Measurements from ENCODE around the gene CYS1. TPM values are rescaled to one million over a fixed set of nuclear protein-coding genes. Genes with fewer than 3 reads are reported as not detected.
"Not testable (repeated sequence)": the region's sequence is repeated elsewhere in the genome, so short reads cannot be mapped to it uniquely, and the experiment has no call there.

CYS1 gene
- total RNA-seq, 1 experiment from 2014 or later = not detected

DNA sequence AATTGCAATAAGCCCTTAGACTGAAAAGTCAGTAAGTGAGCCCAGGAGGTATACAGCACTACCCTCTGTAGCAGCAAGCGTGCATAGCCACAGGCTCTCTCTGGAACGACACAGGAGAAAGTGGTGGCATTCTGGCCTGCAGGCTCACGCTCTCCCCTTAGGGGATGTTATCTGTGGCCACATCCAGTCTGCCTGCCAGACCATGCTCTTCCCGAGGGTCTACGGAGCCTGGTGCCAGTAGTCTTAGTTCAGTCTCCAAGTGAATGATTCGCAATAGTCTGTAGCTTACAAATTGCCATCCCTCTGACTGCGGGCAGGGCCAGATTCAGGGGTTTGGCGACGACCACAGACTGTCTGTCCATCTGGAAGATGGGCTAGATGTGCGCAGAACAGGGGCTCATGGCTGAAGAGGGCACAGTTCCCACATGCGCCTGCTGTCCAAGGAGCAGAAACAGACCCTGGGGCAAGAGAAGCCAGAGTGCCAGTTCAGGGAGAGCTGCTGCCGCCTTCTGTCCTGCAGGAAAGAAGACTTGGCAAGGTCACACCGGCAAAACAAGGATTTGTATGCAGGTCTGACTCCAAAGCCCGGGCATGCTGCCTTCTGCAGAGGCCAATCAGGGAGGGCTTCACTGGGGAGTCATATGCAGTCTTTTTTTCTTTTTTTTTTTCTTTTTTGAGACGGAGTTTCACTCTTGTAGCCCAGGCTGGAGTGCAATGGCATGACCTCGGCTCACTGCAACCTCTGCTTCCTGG, 40.4 kb downstream of the CYS1 start:
- H3K27me3 ChIP-seq = peaks cover 8% of the 10 kb centered on the region; the same call in 1 of the 2 replicates
- no peak overlapping the region for H3K27ac ChIP-seq
- no peaks in the 10 kb centered on the region for H3K36me3 ChIP-seq
- H3K9me3 ChIP-seq (replicated peaks) = peaks cover 2% of the 10 kb centered on the region; the same call in 1 of the 2 replicates
- DNase-seq = no peak
- H3K4me1 ChIP-seq = no peaks in the 10 kb centered on the region
- no peak overlapping the region for H3K4me3 ChIP-seq

DNA sequence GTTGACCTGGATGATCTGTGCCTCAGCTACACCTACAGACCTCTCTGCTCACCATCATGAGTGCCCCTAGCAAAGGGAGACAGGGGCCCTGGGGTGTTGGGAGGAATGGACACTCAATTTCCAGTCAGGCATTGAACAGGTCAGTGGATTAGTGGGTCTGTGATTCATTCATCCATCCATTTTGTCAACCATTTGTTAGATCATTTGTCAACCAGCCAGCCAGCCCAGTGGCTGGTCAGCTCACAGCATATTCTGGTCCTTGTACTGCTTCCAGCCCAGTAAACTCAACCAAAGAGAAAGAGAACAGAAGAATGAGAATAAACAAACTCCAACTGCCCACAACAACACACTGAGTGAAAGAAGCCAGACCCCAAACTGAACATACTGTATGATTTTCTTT, 41.5 kb downstream of the CYS1 start:
- Histone ChIP-seq H3K9me3 (replicated peaks) (peaks cover 2% of the 10 kb centered on the region; the same call in 1 of the 2 replicates), H3K4me3 (no peak overlapping the region), H3K27ac (no peak overlapping the region), H3K4me1 (no peaks in the 10 kb centered on the region), H3K36me3 (no peaks in the 10 kb centered on the region), H3K27me3 (peaks cover 8% of the 10 kb centered on the region; the same call in 1 of the 2 replicates)
- no peak for DNase-seq

DNA sequence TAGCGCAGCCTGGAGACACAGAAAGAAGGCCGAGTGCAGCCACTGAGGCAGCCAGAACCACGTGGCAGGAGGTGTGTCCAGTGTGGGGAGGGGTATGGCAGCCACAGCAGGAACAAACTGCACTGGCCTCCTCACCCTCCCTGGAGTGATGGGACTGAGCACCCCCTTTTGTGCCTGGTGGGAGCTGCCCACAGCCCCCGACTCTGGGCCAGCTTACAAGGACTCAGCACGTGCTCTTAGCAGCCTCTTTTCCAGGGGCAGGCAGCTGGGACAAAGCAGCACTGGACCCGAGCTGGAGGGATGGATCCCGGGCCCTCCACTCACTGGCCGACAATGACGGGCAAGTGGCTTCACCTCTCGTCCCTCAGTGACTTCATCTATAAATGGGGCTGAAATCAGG, 42.1 kb downstream of the CYS1 start:
- peaks cover 8% of the 10 kb centered on the region; the same call in 1 of the 2 replicates for H3K27me3 ChIP-seq
- DNase-seq = no peak
- no peak overlapping the region for H3K4me3 ChIP-seq
- H3K27ac ChIP-seq = no peak overlapping the region
- H3K36me3 ChIP-seq = no peaks in the 10 kb centered on the region
- no peaks in the 10 kb centered on the region for H3K4me1 ChIP-seq
- H3K9me3 ChIP-seq (replicated peaks) = peaks cover 2% of the 10 kb centered on the region; the same call in 1 of the 2 replicates

DNA sequence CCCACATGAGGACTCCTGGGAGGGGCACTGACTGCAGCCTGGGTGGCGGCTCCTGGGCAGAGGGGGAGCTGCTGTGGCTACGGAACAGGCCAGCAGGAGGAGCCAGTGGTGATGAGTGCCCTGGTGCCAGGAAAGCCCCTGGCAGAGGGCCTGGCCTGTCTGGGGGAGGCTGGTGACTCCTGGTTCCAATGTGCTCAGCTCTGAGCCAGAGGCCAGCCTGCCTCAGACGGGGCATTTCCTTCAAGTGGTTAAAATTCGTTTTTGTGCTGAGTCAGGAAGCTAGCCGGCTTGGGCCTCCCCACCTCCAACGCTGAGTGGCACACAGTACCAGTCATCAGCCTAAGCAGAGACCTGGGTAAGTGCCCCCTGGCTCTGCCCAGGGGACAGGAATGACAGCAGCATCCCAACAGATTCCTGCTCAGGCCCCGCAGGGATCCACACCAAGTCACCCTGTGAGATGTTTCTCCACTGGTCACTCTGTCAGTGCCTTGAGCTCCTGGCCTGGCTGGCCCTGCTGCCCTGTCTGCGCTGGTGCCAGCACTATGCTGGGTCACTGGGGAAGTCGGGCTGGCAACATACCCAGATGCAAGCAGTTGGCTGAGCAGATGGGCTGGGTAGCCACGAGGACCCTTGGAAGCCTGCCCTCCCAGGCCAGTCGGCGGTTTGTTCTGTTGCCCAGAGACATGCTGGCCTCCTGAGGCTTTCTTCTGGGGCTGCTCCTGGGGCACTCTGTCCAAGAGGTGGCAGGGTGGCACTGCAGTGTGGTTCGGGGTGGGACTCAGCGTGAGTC, 43.9 kb downstream of the CYS1 start:
- Histone ChIP-seq H3K36me3 (no peaks in the 10 kb centered on the region), H3K27ac (no peak overlapping the region)
- no peak for DNase-seq

DNA sequence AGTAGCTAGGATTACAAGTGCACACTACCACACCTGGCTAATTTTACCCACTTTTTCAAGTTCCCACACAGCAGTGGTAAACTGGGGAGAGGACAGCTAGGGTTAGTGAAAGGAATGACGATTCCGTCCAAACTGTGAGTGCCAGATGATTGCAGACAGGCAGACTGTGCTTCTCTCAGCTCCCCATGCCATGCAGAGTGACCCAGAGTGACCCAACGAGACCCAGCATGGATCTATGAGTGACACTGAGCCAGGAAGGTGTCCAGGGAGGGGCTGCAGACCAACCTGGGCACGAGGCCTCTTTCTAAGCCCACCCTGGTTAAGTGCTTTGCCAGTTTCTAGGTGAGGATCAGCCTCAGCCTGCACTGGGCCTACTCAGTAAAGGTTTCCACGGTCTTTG, 44.6 kb downstream of the CYS1 start:
- DNase-seq = no peak
- Histone ChIP-seq H3K9me3 (replicated peaks) (peaks cover 2% of the 10 kb centered on the region; the same call in 1 of the 2 replicates), H3K27ac (no peak overlapping the region), H3K27me3 (peaks cover 2% of the 10 kb centered on the region; the same call in 1 of the 2 replicates), H3K4me3 (no peak overlapping the region), H3K4me1 (no peaks in the 10 kb centered on the region), H3K36me3 (no peaks in the 10 kb centered on the region)

More for the DNA sequence above, 43.9 kb downstream of the CYS1 start:
- no peaks in the 10 kb centered on the region for H3K4me1 ChIP-seq
- peaks cover 8% of the 10 kb centered on the region; the same call in 1 of the 2 replicates for H3K27me3 ChIP-seq
- no peak overlapping the region for H3K4me3 ChIP-seq
- peaks cover 2% of the 10 kb centered on the region; the same call in 1 of the 2 replicates for H3K9me3 ChIP-seq (replicated peaks)

DNA sequence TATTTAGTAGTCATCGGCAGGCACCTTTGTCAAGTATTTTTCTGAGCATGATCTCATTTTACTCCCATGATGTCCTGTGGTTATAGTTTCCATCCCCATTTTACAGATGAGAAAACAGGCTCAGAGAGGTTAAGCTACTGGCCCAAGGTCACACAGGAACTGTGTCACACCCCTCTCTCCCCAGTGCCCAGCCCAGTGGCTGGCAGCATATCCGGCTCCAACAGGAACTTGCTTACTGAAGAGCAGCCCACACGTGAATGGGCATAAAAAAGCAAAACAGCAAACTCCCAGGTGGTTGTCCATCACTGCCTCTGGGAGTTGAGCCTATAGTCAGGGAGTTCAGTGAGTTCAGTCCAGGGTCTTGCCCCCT, 45.2 kb downstream of the CYS1 start:
- Histone ChIP-seq H3K4me3 (no peak overlapping the region), H3K9me3 (replicated peaks) (peaks cover 2% of the 10 kb centered on the region; the same call in 1 of the 2 replicates), H3K27me3 (no peaks in the 10 kb centered on the region; the same call in 1 of the 2 replicates), H3K4me1 (peaks cover 2% of the 10 kb centered on the region; the same call in 1 of the 2 replicates), H3K27ac (no peak overlapping the region), H3K36me3 (no peaks in the 10 kb centered on the region)
- no peak for DNase-seq

DNA sequence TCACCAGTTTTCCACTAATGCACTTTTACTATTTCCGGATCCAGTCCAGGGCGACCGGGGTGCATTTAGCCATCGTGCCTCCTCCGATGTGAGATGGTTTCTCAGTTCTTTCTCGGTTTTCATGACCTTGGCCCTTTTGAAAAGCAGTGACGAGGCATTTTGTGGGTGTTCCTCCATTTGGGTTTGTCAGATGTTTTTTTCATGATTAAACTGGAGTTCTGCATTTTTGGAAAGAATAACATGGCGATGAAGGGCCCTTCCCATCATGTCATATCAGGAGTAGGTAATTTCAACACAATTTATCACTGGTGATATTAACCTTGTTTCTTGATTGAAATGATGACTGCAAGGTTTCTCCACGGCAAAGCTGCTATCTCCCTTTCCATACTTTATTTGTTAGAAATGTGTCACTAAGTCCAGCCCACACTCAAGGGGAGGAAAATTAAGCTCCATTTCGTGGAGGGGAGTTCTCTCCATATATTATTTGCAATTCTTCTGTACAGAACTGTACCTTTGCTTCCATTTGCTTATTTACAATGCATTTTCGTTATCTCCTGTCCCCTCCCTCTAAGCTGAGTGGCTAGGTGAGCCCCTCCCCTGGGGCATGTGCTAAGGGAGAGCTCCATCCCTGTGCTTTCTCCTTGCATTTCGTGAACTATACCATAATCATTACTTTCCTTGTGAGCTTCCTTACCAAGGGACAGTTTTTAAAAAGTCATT, 45.7 kb downstream of the CYS1 start:
- no peak overlapping the region for H3K27ac ChIP-seq
- DNase-seq = no peak
- H3K36me3 ChIP-seq = no peaks in the 10 kb centered on the region
- peaks cover 2% of the 10 kb centered on the region; the same call in 1 of the 2 replicates for H3K9me3 ChIP-seq (replicated peaks)
- no peaks in the 10 kb centered on the region for H3K27me3 ChIP-seq
- H3K4me1 ChIP-seq = peaks cover 7% of the 10 kb centered on the region; the same call in 1 of the 2 replicates
- H3K4me3 ChIP-seq = no peak overlapping the region

DNA sequence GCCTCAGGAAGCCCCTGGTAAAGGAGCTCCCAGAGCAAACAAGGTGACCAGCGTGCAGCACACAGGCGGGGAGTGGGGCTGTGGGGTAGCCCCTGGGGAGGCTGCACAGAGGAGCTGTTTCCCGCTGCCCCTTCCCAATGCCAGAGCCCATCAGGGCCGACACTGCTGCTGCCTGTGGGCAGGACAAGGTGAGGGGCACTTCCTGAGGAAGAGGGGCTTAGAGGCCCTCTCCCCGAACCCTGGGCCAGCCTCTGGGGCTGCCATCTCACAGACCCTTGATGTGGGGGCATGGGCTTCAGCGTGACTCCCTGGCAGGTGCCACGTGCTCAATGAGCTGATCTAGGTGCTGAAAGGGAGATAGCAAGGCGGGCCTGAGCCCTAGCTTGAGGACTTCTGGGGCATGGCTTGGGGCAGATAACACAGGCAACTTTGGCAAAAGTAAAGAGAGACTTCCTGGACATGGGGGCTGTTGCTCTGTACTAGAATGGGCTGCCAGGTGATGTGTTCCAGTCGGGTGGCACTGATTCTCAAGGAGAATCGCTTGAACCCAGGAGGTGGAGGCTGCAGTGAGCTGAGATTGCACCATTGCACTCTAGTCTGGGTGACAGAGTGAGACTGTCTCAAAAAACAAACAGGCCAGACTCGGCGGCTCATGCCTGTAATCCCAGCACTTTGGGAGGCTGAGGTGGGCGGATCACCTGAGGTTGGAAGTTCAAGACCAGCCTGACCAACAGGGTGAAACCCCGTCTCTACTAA, 46.8 kb downstream of the CYS1 start:
- Histone ChIP-seq H3K4me1 (peaks cover 8% of the 10 kb centered on the region; the same call in 1 of the 2 replicates), H3K27ac (no peak overlapping the region), H3K9me3 (replicated peaks) (no peaks in the 10 kb centered on the region), H3K4me3 (no peak overlapping the region), H3K36me3 (no peaks in the 10 kb centered on the region), H3K27me3 (no peaks in the 10 kb centered on the region)
- DNase-seq = no peak

DNA sequence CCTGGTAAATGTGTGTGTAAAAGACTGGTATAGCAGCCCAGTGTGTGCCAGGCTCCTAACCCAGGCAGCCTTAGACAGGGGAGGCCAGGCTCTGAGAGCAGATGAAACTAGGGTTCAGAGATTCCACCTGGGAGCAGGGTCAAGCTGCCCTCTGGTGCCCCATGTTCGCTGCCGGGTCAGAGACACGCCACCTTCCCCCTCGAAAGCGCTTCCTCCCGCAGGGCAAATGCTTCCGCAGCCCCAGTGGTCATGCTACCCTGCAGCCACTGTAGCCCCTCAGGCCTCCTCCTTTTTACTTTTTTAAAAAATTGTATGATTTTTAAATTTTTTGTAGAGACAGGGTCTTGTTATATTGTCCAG, 47.5 kb downstream of the CYS1 start:
- H3K27me3 ChIP-seq = no peaks in the 10 kb centered on the region
- peaks cover 8% of the 10 kb centered on the region; the same call in 1 of the 2 replicates for H3K4me1 ChIP-seq
- H3K9me3 ChIP-seq (replicated peaks) = no peaks in the 10 kb centered on the region
- no peaks in the 10 kb centered on the region for H3K36me3 ChIP-seq
- no peak overlapping the region for H3K27ac ChIP-seq
- no peak for DNase-seq
- no peak overlapping the region for H3K4me3 ChIP-seq

DNA sequence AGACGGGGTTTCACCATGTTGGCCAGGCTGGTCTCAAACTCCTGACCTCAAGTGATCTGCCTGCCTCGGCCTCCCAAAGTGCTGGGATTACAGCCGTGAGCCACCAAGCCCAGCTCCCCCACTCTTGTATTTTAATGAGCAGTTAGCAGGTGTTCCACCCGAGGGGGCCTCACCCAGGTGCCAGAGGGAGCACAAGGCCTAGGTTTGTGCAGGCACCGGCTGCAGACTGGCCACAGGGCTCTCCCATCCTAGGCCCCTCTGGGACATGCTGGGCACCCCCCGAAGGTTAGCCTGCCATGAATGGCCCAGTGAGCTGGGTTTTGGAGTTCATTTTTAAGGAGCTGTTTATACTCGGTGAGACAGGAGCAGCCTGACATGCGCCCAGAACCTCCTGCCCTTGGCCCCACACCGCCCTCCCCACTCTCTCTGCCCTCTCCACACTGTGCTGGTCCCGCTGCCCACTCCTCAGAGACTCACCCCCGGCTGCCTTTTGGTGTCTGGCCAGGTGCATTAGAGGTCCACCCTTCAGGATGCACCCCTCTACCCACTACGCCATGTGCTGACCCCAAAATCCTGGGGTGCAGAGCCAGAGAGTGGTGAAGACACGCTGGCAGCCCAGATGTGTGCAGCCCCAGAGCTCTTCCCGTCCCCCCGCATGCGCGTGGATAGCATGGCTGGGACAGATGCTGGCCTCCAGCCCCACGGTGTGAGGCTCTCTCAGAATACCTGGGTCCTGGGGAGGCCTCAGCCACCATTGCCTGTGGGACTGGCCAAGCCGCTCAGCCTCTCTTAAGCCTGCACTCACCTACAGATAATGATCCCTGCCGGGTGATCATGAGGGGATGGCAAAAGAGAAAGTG, 48.1 kb downstream of the CYS1 start:
- H3K4me3 ChIP-seq = no peak overlapping the region
- no peak for DNase-seq
- H3K27ac ChIP-seq = no peak overlapping the region
- no peaks in the 10 kb centered on the region for H3K27me3 ChIP-seq
- no peaks in the 10 kb centered on the region for H3K36me3 ChIP-seq
- H3K9me3 ChIP-seq (replicated peaks) = no peaks in the 10 kb centered on the region
- peaks cover 8% of the 10 kb centered on the region; the same call in 1 of the 2 replicates for H3K4me1 ChIP-seq

DNA sequence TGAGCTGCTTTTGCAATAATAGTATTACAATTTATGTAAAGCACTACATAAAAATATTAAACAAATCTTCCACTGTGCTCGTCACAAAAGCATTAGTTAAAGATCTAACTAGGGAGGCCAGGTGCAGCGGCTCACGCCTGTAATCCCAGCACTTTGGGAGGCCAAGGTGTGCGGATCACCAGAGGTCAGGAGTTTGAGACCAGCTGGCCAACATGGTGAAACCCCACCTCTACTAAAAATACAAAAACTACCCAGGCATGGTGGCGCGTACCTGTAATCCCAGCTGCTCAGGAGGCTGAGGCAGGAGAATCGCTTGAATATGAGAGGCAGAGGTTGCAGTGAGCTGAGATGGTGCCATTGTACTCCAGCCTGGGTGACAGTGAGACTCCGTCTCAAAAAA, 49.4 kb downstream of the CYS1 start:
- not testable (repeated sequence) for DNase-seq; H3K36me3 ChIP-seq; H3K27me3 ChIP-seq; H3K4me1 ChIP-seq; H3K4me3 ChIP-seq; H3K9me3 ChIP-seq (replicated peaks); H3K27ac ChIP-seq

DNA sequence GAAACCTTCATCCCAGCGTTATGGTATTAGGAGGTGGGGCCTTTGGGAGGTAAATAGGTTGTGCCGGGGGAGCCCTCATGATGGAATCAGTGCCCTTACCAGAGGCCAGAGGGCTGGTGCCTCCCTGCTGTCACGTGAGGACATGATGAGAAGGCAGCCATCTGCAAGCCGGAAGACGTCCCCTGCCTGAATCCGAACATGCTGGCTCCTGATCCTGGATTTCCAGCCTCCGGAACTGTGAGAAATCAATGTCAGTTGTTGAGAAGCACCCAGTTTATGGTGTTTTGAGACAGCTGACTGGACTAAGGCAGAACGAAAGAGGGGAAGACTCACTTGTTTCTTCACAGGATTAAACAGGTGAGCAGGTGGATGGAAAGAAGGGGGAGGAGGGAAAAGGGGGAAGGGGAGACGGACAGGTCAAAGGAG, 49.9 kb downstream of the CYS1 start:
- Histone ChIP-seq H3K4me3 (peak overlapping the region; percentile 46; the same call in 1 of the 2 replicates), H3K36me3 (no peaks in the 10 kb centered on the region), H3K27me3 (no peaks in the 10 kb centered on the region), H3K27ac (no peak overlapping the region), H3K4me1 (peaks cover 8% of the 10 kb centered on the region; the same call in 1 of the 2 replicates), H3K9me3 (replicated peaks) (no peaks in the 10 kb centered on the region)
- peak; percentile 61 to 74 for DNase-seq

DNA sequence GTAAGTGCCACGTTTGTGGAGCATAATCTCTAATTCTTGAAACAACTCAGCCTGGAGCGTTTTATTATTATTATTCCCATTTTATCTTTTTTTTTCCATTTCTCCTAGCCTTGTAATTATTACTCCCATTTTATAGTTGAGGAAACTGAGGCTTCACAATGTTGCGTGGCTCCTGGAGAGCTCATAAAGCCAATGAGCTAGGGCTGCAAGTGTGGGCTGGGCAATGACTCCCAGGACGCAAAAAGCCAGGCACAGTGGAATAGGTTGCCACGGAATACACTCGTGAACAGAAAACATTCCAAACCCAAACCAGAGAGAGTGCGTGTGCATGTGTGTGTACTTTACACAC, 50.4 kb downstream of the CYS1 start:
- Histone ChIP-seq H3K4me3 (peak overlapping the region; percentile 46), H3K27me3 (no peaks in the 10 kb centered on the region), H3K36me3 (no peaks in the 10 kb centered on the region), H3K4me1 (peaks cover 8% of the 10 kb centered on the region; the same call in 1 of the 2 replicates), H3K27ac (peak overlapping the region; percentile 38; the same call in 1 of the 2 replicates), H3K9me3 (replicated peaks) (no peaks in the 10 kb centered on the region)
- DNase-seq = no peak

Data from SJCRH30 (cell line).